Measurements from ENCODE around the gene KIF1C. TPM values are rescaled to one million over a fixed set of nuclear protein-coding genes. Genes with fewer than 3 reads are reported as not detected.
A peak's percentile ranks its signal among the peaks of the same experiment; 100 is the strongest.
"Not testable (repeated sequence)": the region's sequence is repeated elsewhere in the genome, so short reads cannot be mapped to it uniquely, and the experiment has no call there.

KIF1C gene

GRCh38 chr17:5065227-5065744, 67.5 kb downstream of the KIF1C start:
- no peak overlapping the region for H3K4me3 ChIP-seq (ENCODE audit: low read length)
- no peaks in the 10 kb centered on the region for H3K9me3 ChIP-seq (replicated peaks; ENCODE audit: low read length)
- peaks cover 4% of the 10 kb centered on the region for H3K27me3 ChIP-seq (ENCODE audit: control insufficient read depth, insufficient read depth, low read length)
- H3K4me2 ChIP-seq (ENCODE audit: low read length), result no peak overlapping the region
- no peaks in the 10 kb centered on the region for H3K36me3 ChIP-seq (ENCODE audit: insufficient read depth, low read length)
- no peaks in the 10 kb centered on the region for H3K4me1 ChIP-seq (ENCODE audit: control insufficient read depth, insufficient read depth, low read length)
- H3K9ac ChIP-seq (ENCODE audit: low read depth, low read length), result no peak overlapping the region

- H3K4me1 ChIP-seq (ENCODE audit: control insufficient read depth, insufficient read depth, low read length), result no peaks in the 10 kb centered on the region
- H3K27me3 ChIP-seq (ENCODE audit: control insufficient read depth, insufficient read depth, low read length), result peaks cover 12% of the 10 kb centered on the region
- no peak overlapping the region for H3K4me2 ChIP-seq (ENCODE audit: low read length)
- no peaks in the 10 kb centered on the region for H3K36me3 ChIP-seq (ENCODE audit: insufficient read depth, low read length)
- no peak overlapping the region for H3K4me3 ChIP-seq (ENCODE audit: low read length)
- no peaks in the 10 kb centered on the region for H3K9me3 ChIP-seq (replicated peaks; ENCODE audit: low read length)
- H3K9ac ChIP-seq (ENCODE audit: low read depth, low read length), result no peak overlapping the region
These were observed 70.5 kb downstream of the KIF1C start for GRCh38 chr17:5068236-5068635.

GRCh38 chr17:5069724-5070123, 72.0 kb downstream of the KIF1C start:
- no peaks in the 10 kb centered on the region for H3K4me1 ChIP-seq (ENCODE audit: control insufficient read depth, insufficient read depth, low read length)
- H3K4me2 ChIP-seq (ENCODE audit: low read length), result no peak overlapping the region

GRCh38 chr17:5075472-5075871, 77.7 kb downstream of the KIF1C start:
- H3K4me1 ChIP-seq (ENCODE audit: control insufficient read depth, insufficient read depth, low read length), result peaks cover 11% of the 10 kb centered on the region
- not testable (repeated sequence) for H3K9me3 ChIP-seq (replicated peaks; ENCODE audit: low read length); H3K9ac ChIP-seq (ENCODE audit: low read depth, low read length); H3K4me3 ChIP-seq (ENCODE audit: low read length); H3K4me2 ChIP-seq (ENCODE audit: low read length); H3K36me3 ChIP-seq (ENCODE audit: insufficient read depth, low read length); H3K27me3 ChIP-seq (ENCODE audit: control insufficient read depth, insufficient read depth, low read length)

More at GRCh38 chr17:5069724-5070123, 72.0 kb downstream of the KIF1C start:
- H3K27me3 ChIP-seq (ENCODE audit: control insufficient read depth, insufficient read depth, low read length), result peaks cover 12% of the 10 kb centered on the region
- H3K4me3 ChIP-seq (ENCODE audit: low read length), result no peak overlapping the region
- H3K36me3 ChIP-seq (ENCODE audit: insufficient read depth, low read length), result no peaks in the 10 kb centered on the region
- no peak overlapping the region for H3K9ac ChIP-seq (ENCODE audit: low read depth, low read length)
- H3K9me3 ChIP-seq (replicated peaks; ENCODE audit: low read length), result no peaks in the 10 kb centered on the region

- H3K4me3 ChIP-seq (ENCODE audit: low read length); H3K4me2 ChIP-seq (ENCODE audit: low read length); H3K9ac ChIP-seq (ENCODE audit: low read depth, low read length); H3K36me3 ChIP-seq (ENCODE audit: insufficient read depth, low read length); H3K9me3 ChIP-seq (replicated peaks; ENCODE audit: low read length); H3K27me3 ChIP-seq (ENCODE audit: control insufficient read depth, insufficient read depth, low read length): not testable (repeated sequence)
- H3K4me1 ChIP-seq (ENCODE audit: control insufficient read depth, insufficient read depth, low read length), result peaks cover 11% of the 10 kb centered on the region
These were observed 79.5 kb downstream of the KIF1C start for GRCh38 chr17:5077275-5077674.

- Histone ChIP-seq H3K36me3 (ENCODE audit: insufficient read depth, low read length) (no peaks in the 10 kb centered on the region), H3K4me3 (ENCODE audit: low read length) (peak overlapping the region; percentile 77), H3K9ac (ENCODE audit: low read depth, low read length) (peak overlapping the region; percentile 76), H3K4me2 (ENCODE audit: low read length) (peak overlapping the region; percentile 82), H3K27me3 (ENCODE audit: control insufficient read depth, insufficient read depth, low read length) (no peaks in the 10 kb centered on the region), H3K4me1 (ENCODE audit: control insufficient read depth, insufficient read depth, low read length) (peaks cover 11% of the 10 kb centered on the region), H3K9me3 (replicated peaks; ENCODE audit: low read length) (no peaks in the 10 kb centered on the region)
These were observed 80.0 kb downstream of the KIF1C start for GRCh38 chr17:5077781-5078105.

Small RNA genes within 50 kb of the gene (small RNA-seq; reads per million reads assigned to genes)
- gene MIR6864 (not detected), gene MIR6865 (not detected)
